Calu3 (cell line): ENCODE measurements around the gene OR52B2. TPM values are rescaled to one million over a fixed set of nuclear protein-coding genes. Genes with fewer than 3 reads are reported as not detected.

Experiments
- BruUV-seq: library from RNA; stranded (reverse); fragments of 400-500 nt; replicated peaks from 2 replicates; lab custom pipeline; 2021; lab: Mats Ljungman, UMichigan
- CTCF ChIA-PET: fragments of 300-600 bp; sonication (Branson Sonifier 250); formaldehyde crosslinking; loops from one replicate; lab custom pipeline; 2022; ENCODE audit warnings: antibody characterized with exemption; lab: Charles Lee
- DNase-seq: peaks from one replicate; pipeline ENCODE4 v3.0.0; 2022
- H3K27ac Mint-ChIP-seq: one replicate; pipeline ENCODE4 v1.8.0; 2022; ENCODE audit warnings: mixed read lengths; ENCODE audit not compliant: unreplicated experiment
- H3K27me3 Mint-ChIP-seq: one replicate; pipeline ENCODE4 v1.8.0; 2022; ENCODE audit warnings: mixed read lengths; ENCODE audit not compliant: unreplicated experiment
- H3K36me3 Mint-ChIP-seq: one replicate; pipeline ENCODE4 v1.8.0; 2022; ENCODE audit warnings: mild to moderate bottlenecking, moderate library complexity, mixed read lengths; ENCODE audit not compliant: insufficient read depth, unreplicated experiment
- H3K4me1 Mint-ChIP-seq: one replicate; pipeline ENCODE4 v1.8.0; 2022; ENCODE audit warnings: mild to moderate bottlenecking, low read depth, mixed read lengths; ENCODE audit not compliant: unreplicated experiment
- H3K4me3 Mint-ChIP-seq: one replicate; pipeline ENCODE4 v1.8.0; 2022; ENCODE audit warnings: mild to moderate bottlenecking, low read depth, moderate library complexity, mixed read lengths; ENCODE audit not compliant: unreplicated experiment
- H3K9me3 Mint-ChIP-seq: one replicate; pipeline ENCODE4 v1.8.0; 2022; ENCODE audit warnings: low read depth, mixed read lengths; ENCODE audit not compliant: unreplicated experiment
- intact Hi-C: fragments of 100-400 bp; cut with micrococcal nuclease; formaldehyde crosslinking; loops from one replicate; pipeline ENCODE4 v1.10.0; 2022; ENCODE audit not compliant: unreplicated experiment
- total RNA-seq: library from RNA; stranded (reverse); gene quantifications from 2 replicates; pipeline ENCODE4 v1.2.3, GENCODE V29; 2022
- TF ChIP-seq, protein P1 (sequence below): fragments of 200-600 bp; IDR thresholded peaks from one replicate; pipeline ENCODE4 v1.8.0; 2022; ENCODE audit warnings: antibody characterized with exemption; ENCODE audit not compliant: unreplicated experiment

OR52B2 gene
- total RNA-seq, 1 experiment from 2014 or later = not detected

DNA sequence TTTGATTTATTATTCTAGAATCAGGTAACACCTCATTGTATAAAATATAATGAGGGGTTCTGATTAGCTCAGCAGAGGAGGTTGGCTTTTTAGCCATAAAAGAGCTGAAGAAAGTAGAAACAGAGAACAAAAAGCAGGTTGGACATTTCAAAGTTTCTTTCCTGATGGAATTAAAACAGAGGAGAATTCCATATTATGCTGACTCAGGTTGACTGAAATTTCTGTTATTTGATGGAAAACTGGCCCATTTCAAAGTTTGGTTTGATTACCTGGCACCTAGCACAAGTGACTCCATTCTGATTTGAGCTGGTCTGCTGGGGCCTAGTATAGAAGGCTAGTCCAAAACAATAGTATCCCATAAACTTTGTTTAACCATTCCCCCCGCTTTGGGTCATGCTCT lies 37.7 kb downstream of the OR52B2 start:
- no peak for DNase-seq
- BruUV-seq = no TSS peak
- Mint-ChIP-seq H3K9me3 (no peaks in the 10 kb centered on the region), H3K4me1 (no peaks in the 10 kb centered on the region), H3K36me3 (no peaks in the 10 kb centered on the region), H3K4me3 (no peak overlapping the region), H3K27me3 (peaks cover 2% of the 10 kb centered on the region), H3K27ac (no peak overlapping the region)
- CTCF ChIA-PET = no interaction called here
- intact Hi-C loops = no loop called here
- TF ChIP-seq, protein P1, sequence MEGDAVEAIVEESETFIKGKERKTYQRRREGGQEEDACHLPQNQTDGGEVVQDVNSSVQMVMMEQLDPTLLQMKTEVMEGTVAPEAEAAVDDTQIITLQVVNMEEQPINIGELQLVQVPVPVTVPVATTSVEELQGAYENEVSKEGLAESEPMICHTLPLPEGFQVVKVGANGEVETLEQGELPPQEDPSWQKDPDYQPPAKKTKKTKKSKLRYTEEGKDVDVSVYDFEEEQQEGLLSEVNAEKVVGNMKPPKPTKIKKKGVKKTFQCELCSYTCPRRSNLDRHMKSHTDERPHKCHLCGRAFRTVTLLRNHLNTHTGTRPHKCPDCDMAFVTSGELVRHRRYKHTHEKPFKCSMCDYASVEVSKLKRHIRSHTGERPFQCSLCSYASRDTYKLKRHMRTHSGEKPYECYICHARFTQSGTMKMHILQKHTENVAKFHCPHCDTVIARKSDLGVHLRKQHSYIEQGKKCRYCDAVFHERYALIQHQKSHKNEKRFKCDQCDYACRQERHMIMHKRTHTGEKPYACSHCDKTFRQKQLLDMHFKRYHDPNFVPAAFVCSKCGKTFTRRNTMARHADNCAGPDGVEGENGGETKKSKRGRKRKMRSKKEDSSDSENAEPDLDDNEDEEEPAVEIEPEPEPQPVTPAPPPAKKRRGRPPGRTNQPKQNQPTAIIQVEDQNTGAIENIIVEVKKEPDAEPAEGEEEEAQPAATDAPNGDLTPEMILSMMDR = no peak

DNA sequence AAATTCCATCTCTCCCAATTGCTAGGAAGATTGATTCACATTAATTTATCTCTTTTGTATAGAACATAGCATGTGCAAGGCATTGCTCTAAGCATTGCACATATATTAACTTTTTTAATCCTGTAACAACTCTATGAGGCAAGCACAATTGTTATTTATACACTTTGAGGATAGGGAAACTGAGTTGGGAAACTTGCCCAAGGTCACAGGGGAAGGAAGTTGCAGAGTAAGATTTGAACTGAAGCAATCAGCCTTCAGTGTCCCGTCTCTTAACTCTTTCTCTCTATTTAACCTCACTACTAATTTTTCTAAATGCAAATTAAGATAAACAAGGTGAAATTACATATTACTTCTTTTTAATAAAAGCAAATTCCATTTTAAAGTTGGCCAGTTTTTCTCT lies 40.5 kb downstream of the OR52B2 start:
- BruUV-seq = no TSS peak
- no peak for DNase-seq
- no peaks in the 10 kb centered on the region for H3K4me1 Mint-ChIP-seq
- no peak overlapping the region for H3K27ac Mint-ChIP-seq
- H3K36me3 Mint-ChIP-seq = no peaks in the 10 kb centered on the region
- TF ChIP-seq, protein P1 = no peak
- no peaks in the 10 kb centered on the region for H3K9me3 Mint-ChIP-seq
- H3K4me3 Mint-ChIP-seq = no peak overlapping the region
- intact Hi-C loops = no loop called here
- no peaks in the 10 kb centered on the region for H3K27me3 Mint-ChIP-seq
- CTCF ChIA-PET = no interaction called here

DNA sequence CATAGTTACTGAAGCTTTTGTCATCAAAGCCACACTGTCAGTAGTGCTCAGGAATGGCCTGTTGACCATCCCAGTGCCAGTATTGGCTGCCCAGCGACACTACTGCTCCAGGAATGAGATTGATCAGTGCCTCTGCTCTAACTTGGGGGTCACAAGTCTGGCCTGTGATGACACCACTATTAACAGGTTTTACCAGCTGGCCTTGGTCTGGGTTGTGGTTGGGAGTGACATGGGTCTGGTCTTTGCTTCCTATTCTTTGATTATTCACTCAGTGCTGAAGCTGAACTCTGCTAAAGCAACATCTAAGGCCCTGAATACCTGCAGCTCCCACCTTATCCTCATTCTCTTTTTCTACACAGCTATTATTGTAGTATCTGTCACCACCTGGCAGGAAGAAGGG lies 41.1 kb downstream of the OR52B2 start:
- Mint-ChIP-seq H3K9me3 (no peaks in the 10 kb centered on the region), H3K27me3 (no peaks in the 10 kb centered on the region), H3K36me3 (no peaks in the 10 kb centered on the region), H3K4me1 (no peaks in the 10 kb centered on the region), H3K4me3 (no peak overlapping the region), H3K27ac (no peak overlapping the region)
- TF ChIP-seq, protein P1 = no peak
- no TSS peak for BruUV-seq
- intact Hi-C loops = no loop called here
- no peak for DNase-seq
- CTCF ChIA-PET = no interaction called here

DNA sequence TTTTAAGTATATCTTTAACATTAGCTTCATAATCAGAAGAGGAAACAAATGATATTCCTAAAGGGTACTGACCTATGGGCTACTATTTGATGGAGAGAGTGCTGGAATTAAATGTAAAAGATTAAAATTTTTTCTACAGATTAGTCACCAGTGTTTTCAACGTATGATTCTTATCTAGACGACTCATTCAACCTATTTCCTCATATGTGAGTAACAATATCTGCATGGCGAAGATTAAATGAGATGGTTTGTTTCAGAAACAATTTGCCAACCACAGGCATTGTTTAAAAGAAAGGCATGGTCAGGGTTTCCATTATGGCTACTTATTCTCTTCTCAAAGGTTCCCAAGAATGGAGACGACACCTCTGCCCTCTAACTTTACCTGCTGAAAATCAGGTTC lies 42.2 kb downstream of the OR52B2 start:
- H3K36me3 Mint-ChIP-seq = no peaks in the 10 kb centered on the region
- CTCF ChIA-PET = no interaction called here
- H3K4me3 Mint-ChIP-seq = no peak overlapping the region
- intact Hi-C loops = no loop called here
- no peaks in the 10 kb centered on the region for H3K4me1 Mint-ChIP-seq
- no peaks in the 10 kb centered on the region for H3K27me3 Mint-ChIP-seq
- no peak for DNase-seq
- TF ChIP-seq, protein P1 = no peak
- H3K9me3 Mint-ChIP-seq = no peaks in the 10 kb centered on the region
- H3K27ac Mint-ChIP-seq = no peak overlapping the region
- BruUV-seq = no TSS peak
